ENCODE results near the gene DIP2C.

DNA sequence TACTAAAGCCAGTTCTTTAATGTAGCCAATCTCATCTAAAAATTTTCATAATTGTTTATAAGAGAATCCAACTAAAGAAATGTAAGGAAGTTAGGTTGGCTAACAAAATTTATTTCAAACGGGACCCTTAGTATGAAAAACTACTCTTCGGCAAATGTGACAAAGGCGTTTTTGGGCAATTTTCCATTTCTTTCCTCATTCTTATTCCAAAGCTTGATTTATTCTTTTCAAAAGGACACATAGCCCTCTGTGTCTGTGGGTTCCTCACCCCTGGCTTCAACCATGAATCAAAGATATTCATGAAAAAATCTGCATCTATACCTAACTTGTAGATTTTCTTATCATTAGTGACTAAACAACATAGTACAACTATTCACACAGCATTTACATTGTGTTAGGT, 358.3 kb downstream of the DIP2C start:
- TF ChIP-seq, protein P1, sequence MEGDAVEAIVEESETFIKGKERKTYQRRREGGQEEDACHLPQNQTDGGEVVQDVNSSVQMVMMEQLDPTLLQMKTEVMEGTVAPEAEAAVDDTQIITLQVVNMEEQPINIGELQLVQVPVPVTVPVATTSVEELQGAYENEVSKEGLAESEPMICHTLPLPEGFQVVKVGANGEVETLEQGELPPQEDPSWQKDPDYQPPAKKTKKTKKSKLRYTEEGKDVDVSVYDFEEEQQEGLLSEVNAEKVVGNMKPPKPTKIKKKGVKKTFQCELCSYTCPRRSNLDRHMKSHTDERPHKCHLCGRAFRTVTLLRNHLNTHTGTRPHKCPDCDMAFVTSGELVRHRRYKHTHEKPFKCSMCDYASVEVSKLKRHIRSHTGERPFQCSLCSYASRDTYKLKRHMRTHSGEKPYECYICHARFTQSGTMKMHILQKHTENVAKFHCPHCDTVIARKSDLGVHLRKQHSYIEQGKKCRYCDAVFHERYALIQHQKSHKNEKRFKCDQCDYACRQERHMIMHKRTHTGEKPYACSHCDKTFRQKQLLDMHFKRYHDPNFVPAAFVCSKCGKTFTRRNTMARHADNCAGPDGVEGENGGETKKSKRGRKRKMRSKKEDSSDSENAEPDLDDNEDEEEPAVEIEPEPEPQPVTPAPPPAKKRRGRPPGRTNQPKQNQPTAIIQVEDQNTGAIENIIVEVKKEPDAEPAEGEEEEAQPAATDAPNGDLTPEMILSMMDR (IDR thresholded peaks at IDR 0.05): no peak
- no peak for TF ChIP-seq POLR2A (IDR thresholded peaks at IDR 0.05)
